Kidney epithelial cell (primary cell): Measurements from ENCODE around the gene TMEM132D. TPM values are rescaled to one million over a fixed set of nuclear protein-coding genes. Genes with fewer than 3 reads are reported as not detected.

Experiments used
- DNase-seq: peaks from one replicate; pipeline ENCODE4 v3.0.0-alpha.2; 2010; ENCODE audit warnings: low read depth
- H3K27me3 ChIP-seq: 2 replicates; pipeline ENCODE4 v1.6.0; 2011; ENCODE audit warnings: low read length; ENCODE audit not compliant: control insufficient read depth, insufficient read depth
- H3K36me3 ChIP-seq: 2 replicates; pipeline ENCODE4 v1.5.1; 2011; ENCODE audit warnings: low read length; ENCODE audit not compliant: control insufficient read depth, insufficient read depth
- H3K4me3 ChIP-seq: 2 replicates; pipeline ENCODE4 v1.5.1; 2011; ENCODE audit warnings: low read depth, mild to moderate bottlenecking, control low read depth, low read length
- total RNA-seq: library from RNA; depleted of rRNA; stranded (reverse); fragments of >200 nt; gene quantifications from 2 replicates; pipeline ENCODE4 v1.2.3, GENCODE V29; 2015
- TF ChIP-seq, protein P1 (sequence below): IDR thresholded peaks from 2 replicates; pipeline ENCODE4 v1.5.1; 2011; ENCODE audit warnings: mild to moderate bottlenecking, moderate library complexity, low read length, control low read depth, inconsistent platforms; ENCODE audit not compliant: insufficient read depth, poor library complexity, severe bottlenecking

TMEM132D gene
- total RNA-seq, 1 donor from 2014 or later = 6.4 TPM

DNA sequence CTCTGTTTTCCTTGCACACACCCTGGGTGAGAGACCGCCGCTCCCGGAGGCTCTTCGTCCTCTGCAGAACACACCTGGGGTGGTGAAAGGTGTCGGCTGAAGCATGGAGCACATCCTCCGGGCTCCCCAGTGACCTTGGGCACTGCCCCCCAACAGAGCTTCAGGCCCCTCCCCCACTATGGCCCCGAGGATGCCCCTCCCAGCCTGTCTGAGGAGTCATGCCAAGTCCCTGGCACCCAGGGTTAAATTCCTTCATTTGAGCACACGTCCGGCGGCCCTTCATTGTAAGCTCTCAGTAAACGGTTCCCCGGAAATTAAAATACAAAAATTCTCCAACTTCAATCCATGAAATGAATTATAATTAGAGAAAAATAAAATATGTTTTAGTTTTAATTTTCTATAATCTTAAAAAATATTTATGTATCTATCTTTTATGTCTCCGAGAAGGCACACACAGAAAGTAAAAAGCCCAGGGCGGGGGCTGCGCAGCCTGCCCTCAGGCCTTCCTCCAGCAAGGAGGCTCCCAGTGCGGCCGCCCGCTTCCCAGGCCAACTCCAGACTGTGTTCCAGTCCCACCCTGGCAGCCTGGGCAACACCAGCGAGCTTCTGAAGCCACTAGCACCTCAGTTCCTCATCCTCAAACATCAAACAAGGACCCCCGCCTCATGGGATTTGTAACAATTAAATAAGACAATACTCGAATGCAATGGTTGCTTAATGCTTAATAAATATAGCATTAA, 63.5 kb downstream of the TMEM132D start:
- DNase-seq = no peak
- Histone ChIP-seq H3K36me3 (no peaks in the 10 kb centered on the region), H3K27me3 (no peaks in the 10 kb centered on the region), H3K4me3 (no peak overlapping the region)
- TF ChIP-seq, protein P1, sequence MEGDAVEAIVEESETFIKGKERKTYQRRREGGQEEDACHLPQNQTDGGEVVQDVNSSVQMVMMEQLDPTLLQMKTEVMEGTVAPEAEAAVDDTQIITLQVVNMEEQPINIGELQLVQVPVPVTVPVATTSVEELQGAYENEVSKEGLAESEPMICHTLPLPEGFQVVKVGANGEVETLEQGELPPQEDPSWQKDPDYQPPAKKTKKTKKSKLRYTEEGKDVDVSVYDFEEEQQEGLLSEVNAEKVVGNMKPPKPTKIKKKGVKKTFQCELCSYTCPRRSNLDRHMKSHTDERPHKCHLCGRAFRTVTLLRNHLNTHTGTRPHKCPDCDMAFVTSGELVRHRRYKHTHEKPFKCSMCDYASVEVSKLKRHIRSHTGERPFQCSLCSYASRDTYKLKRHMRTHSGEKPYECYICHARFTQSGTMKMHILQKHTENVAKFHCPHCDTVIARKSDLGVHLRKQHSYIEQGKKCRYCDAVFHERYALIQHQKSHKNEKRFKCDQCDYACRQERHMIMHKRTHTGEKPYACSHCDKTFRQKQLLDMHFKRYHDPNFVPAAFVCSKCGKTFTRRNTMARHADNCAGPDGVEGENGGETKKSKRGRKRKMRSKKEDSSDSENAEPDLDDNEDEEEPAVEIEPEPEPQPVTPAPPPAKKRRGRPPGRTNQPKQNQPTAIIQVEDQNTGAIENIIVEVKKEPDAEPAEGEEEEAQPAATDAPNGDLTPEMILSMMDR = no peak

DNA sequence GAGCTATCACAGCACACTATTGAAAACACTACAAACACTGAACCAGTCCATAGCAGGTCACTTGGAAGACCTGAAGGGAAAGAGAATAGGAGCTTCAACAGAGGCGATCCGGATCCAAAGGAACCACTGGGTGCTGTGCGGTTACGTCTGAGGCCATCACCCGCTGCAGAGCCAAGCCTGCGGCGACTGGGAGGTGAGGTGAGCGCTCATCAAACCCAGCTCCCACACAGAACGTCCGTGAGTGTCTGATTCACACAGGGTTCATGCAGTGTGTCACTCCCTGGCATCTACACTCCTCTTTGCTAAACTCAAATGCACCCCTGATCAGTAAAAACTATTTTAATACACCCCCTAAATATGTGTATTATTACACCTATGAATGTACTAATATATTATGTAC, 64.1 kb downstream of the TMEM132D start:
- peak; percentile 14 for DNase-seq
- Histone ChIP-seq H3K4me3 (no peak overlapping the region), H3K27me3 (no peaks in the 10 kb centered on the region), H3K36me3 (no peaks in the 10 kb centered on the region)
- TF ChIP-seq, protein P1 = no peak

DNA sequence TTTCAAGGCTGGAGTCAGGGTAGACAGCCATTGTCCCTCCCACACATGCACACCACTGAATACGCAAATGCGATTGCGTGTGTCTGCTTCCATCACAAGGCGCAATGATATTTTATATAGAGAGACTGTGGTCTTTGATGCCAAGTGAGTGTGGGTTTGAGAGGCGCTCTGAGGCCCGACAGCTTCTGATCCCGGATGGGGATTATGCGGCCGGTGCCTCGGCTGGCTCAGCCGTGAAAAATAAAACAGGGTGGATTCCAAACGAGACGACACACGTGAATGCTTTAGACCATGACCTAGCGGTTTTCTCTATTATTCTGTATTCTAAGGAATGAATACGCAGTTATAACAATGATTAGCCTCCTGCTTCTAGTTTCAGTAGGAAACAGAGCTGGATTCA, 72.5 kb downstream of the TMEM132D start:
- no peaks in the 10 kb centered on the region for H3K36me3 ChIP-seq
- H3K4me3 ChIP-seq = no peak overlapping the region
- no peak for DNase-seq
- TF ChIP-seq, protein P1 = no peak
- H3K27me3 ChIP-seq = no peaks in the 10 kb centered on the region

DNA sequence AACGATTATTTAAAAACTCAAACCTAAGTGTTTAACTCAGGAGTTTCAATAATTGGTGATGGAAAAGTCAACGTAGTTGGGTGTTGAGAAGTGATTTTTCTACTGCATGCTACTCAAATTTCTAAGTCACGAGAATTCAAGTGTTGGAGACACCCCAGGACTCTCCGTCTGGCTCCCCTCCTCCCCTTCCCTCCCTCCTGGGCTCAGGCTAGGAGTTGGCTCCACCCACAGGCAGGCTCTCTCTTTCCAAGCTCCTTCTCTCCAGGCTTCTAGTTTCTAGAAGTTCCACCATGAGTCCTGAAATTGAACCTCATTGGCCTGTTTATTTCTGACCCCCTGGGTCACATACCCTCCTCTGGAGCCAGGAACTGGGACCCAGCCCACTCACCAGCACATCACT, 73.0 kb downstream of the TMEM132D start:
- TF ChIP-seq, protein P1 = no peak
- DNase-seq = no peak
- no peak overlapping the region for H3K4me3 ChIP-seq
- no peaks in the 10 kb centered on the region for H3K36me3 ChIP-seq
- no peaks in the 10 kb centered on the region for H3K27me3 ChIP-seq

DNA sequence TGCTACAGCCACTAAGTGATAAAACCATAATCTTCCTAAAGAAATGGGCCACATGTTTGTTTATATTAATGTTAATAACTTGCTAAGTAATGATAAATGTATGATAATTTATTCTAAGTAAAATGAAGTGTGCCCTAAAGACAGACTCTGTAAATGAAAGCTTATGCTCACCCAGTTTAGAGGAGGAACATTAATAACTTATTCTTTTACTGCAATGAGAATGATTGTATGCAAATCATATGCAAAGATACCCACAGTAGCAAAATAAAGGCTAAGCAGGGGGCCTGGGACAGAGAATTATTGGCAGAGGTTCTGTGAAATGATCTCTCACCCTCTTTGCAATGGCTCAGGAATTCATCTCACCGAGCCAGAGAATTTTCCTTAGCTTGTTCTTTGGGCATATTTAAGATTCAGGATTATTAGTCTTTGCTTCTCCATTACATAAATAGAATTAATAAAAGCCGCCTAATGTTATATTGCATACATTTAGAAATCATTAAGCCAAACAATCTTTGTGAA, 75.9 kb downstream of the TMEM132D start:
- DNase-seq = no peak
- TF ChIP-seq, protein P1 = no peak
- Histone ChIP-seq H3K4me3 (no peak overlapping the region), H3K36me3 (no peaks in the 10 kb centered on the region), H3K27me3 (no peaks in the 10 kb centered on the region)
